IPS-NIHi11 (cell line): ENCODE data around the gene INKA2.

Source experiments
- DNase-seq: peaks from one replicate; pipeline ENCODE4 v3.0.0; 2012; ENCODE audit warnings: mixed read lengths, low spot score

INKA2 gene

GRCh38 chr1:111699268-111699667, 39.9 kb downstream of the INKA2 start:
- no peak for DNase-seq

DNA sequence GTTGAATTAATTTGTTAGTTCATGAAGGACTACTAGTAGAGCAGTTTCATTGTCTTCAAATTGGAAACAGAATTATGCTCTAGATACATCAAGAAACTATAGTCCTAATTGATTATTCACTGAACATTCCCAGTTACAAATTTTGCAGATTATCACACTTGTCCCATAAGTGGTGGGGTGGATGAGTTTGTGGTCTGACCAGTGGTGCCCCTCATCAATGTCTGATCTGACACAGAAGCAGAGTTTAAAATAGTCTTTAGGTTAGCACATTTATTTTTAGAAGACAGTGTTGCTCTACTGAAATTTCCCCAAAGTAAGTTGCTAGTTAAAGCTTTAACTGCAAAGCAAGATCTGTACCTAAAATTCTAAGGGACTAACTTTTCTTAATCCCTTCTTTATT, 42.9 kb downstream of the INKA2 start:
- DNase-seq = no peak

GRCh38 chr1:111695801-111696200, 43.4 kb downstream of the INKA2 start:
- DNase-seq = no peak

DNA sequence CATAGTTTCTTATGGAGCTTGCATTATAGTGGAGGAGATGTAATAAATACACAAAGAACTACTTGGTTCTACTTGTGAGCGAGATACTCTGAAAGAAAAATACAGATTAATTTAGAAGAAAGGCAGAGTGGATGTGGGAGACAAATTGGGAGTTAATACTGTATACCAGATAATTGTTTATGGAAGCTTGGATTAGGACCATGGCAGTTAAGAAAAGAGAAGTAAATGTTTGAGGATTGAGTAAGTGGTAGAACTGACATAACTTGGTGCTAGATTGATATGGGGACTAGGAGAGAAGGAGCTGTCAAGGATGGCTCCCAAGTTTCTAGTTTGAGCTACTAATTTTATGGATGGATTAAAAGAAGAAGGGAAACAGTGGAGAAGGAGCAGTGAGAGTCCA, 47.3 kb downstream of the INKA2 start:
- no peak for DNase-seq

GRCh38 chr1:111690306-111690617, 48.9 kb downstream of the INKA2 start:
- peak; percentile 24 for DNase-seq
